GM19455 (cell line): Measurements from ENCODE around the gene SNRPN.
A peak's percentile ranks its signal among the peaks of the same experiment; 100 is the strongest.
"Not testable (repeated sequence)": the region's sequence is repeated elsewhere in the genome, so short reads cannot be mapped to it uniquely, and the experiment has no call there.

Experiments used
- ATAC-seq: cut with Tn5 transposase; IDR thresholded peaks from one replicate; pipeline ENCODE4 v1.9.1; 2021; ENCODE audit not compliant: unreplicated experiment

Gene SNRPN

DNA sequence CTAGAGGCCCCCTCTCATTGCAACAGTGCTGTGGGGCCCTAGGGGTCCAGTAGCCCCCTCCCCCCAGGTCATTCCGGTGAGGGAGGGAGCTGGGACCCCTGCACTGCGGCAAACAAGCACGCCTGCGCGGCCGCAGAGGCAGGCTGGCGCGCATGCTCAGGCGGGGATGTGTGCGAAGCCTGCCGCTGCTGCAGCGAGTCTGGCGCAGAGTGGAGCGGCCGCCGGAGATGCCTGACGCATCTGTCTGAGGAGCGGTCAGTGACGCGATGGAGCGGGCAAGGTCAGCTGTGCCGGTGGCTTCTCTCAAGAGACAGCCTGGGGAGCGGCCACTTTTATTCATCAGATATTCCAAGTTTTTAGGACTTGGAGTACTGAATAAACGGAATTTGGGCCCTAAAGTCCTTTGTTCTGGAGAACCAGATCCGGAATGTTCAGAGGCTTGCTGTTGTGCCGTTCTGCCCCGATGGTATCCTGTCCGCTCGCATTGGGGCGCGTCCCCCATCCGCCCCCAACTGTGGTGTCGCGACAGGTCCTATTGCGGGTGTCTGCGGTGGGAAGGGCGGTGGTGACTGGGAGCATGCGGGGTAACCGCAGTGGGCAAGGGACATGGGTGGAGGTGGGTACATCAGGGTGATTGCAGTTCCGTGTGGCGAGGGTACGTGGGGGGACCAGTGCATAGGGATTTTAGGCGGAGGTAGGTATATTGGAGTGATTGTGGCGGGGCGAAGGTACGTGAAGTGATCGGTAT is at the start of gene SNRPN, which contains the start of gene SNURF:
SNRPN (plus strand) TSS at position 205 of the 748 bp plus-strand sequence. CDS start 19,467 bp downstream, outside the sequence.
SNURF (plus strand) TSS at position 205 of the 748 bp plus-strand sequence; CDS start at position 267, 62 bp downstream.
- peak; percentile 60 for ATAC-seq

GRCh38 chr15:24916305-24917009 is 38.3 kb upstream of the SNRPN start:
- ATAC-seq = no peak

GRCh38 chr15:24917431-24917830 is 37.4 kb upstream of the SNRPN start:
- no peak for ATAC-seq

- no peak for ATAC-seq
These were observed 35.3 kb upstream of the SNRPN start for GRCh38 chr15:24919446-24919845.

DNA sequence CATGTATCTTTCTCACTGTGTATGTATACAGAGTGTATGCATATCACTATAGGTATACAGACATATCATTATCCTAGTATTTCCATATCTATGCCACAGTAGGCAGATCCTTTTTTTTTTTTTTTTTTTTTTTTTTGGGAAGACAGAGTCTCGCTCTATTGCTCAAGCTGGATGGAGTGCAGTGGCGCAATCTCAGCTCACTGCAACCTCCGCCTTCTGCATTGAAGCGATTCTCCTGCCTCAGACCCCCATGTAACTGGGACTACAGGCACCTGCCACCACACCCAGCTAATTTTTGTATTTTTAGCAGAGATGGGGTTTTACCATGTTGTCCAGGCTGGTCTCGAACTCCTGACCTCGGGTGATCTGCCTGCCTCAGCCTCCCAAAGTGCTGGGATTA is 32.0 kb upstream of the SNRPN start:
- not testable (repeated sequence) for ATAC-seq

GRCh38 chr15:24924153-24924552 is 30.6 kb upstream of the SNRPN start:
- no peak for ATAC-seq

DNA sequence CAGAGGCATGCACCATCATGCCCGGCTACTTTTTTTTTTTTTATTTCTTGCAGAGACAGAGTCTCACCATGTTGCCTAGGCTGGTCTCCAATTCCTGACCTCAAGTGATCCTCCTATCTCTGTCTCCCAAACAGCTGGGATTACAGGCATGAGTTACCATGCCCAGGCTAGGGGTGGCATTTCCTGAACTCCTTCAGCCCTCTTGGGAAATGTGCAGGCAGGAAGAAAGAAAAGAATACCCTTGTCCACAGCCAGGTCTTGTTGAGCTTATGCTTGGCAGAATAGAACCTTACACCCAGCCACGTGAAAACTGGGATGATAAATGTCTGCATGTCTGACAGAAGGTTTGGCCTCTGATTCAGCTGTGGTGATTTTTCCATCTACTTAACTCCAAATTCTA is 30.2 kb upstream of the SNRPN start:
- no peak for ATAC-seq

- ATAC-seq = not testable (repeated sequence)
These were observed 22.7 kb upstream of the SNRPN start for GRCh38 chr15:24931874-24932732.

DNA sequence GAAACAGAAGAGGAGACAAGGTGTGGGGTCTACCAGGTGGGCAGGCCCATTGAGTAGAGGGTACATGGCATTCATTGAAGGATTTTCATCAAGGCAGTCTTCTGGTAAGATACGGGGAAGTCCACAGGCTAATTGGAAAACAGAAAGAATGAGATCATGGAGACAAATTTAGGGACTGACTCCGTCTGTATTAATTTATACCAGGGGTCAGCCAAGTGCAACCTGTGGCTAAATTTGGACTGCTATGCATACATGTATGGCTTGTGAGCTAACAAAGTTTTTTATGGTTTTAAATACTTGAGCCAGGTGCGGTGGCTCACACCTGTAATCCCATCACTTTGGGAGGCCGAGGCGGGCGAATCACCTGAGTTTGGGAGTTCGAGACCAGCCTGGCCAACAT is 21.1 kb upstream of the SNRPN start:
- no peak for ATAC-seq

DNA sequence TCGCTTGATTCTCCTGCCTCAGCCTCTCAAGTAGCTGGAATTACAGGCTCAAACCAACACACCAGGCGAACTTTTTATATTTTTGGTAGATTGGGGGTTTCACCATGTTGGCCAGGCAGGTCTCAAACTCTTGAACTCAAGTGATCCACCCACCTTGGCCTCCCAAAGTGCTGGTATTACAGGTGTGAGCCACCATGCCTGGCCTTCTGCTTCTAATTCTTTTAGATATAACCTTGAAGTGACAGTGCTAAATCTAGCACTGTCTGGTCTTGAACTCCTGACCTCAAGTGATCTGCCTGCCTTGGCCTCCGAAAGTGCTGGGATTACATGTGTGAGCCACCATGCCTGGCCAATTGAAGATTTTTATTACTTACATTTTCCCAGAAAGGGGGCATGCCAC is 16.6 kb upstream of the SNRPN start:
- not testable (repeated sequence) for ATAC-seq

- ATAC-seq = no peak
These were observed 14.6 kb upstream of the SNRPN start for GRCh38 chr15:24940236-24940635.

DNA sequence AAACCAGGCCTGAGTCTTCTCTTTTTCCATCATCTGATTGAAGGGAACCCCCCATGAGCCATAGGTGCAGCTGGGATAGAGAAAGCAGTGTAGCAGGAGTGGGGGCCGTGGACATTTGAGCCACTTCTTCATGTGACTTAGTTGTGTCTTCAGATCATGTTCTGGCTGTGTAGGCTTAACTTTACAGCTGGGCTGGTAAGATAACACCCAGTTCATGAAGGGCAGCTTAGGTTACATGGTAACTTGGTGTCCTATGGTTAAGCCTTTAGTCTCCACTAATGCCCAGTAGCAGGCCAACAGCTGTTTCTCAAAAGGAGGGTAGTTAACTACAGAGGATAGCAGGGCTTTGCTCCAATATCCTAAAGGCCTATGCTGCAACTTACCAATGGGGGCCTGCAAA is 11.4 kb upstream of the SNRPN start:
- ATAC-seq = no peak

DNA sequence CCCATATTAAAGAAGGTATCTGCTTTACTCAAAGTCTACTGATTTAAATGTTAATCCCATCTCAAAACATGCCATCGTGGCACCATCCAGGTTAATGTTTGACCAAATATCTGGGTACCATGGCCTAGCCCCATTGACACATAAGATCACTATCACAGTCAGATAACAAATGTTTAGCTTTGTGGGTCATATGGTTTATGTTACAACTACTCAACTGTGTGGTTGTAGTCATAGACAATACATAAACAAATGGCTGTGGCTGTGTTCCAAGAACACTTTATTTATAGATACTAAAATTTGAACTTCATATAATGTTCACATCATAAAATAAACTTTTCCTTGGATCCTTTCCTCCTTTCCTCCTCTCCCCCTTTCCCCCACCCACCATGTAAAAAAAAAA is 9.8 kb upstream of the SNRPN start:
- no peak for ATAC-seq

DNA sequence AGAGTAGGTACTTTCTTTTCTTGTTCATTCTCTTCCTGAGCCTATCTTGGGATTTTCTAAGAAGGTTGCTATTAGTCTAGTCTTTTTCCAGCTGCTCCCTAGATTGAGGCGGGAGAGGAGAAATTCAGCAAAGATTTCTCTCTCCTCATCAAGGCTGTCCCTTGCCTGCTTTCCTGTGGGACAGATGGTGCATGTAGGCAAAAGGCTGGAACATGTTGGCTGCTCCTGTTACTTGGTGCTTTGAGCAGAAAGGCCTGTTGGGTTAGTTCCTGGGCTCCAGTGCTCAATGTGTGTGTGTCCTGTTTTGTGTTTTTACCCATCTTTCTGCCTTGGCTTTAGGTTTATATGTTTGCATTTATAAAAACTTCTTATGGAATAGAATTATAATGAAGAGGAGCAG is 9.1 kb upstream of the SNRPN start:
- no peak for ATAC-seq

- no peak for ATAC-seq
These were observed 6.3 kb upstream of the SNRPN start for GRCh38 chr15:24948495-24948894.

DNA sequence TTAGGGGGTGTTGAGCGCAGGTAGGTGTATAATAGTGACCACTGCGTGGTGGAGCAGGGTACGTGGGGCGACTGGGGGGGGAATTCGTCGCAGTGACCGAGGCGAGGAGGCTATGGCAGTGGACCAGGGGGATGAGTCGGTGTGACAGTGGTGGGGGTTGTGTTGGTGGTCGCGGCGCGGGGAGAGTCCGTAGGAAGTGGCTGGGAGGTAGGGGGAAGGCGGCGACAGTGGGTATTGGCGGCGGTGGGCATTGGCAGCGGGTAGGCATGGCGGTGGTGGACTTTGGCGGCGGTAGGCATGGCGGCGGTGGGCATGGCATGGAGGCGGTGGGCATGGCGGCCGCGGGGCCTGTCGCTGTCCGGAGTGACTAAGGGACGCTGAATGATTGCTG is 739 bp downstream of the SNRPN start:
- no peak for ATAC-seq

DNA sequence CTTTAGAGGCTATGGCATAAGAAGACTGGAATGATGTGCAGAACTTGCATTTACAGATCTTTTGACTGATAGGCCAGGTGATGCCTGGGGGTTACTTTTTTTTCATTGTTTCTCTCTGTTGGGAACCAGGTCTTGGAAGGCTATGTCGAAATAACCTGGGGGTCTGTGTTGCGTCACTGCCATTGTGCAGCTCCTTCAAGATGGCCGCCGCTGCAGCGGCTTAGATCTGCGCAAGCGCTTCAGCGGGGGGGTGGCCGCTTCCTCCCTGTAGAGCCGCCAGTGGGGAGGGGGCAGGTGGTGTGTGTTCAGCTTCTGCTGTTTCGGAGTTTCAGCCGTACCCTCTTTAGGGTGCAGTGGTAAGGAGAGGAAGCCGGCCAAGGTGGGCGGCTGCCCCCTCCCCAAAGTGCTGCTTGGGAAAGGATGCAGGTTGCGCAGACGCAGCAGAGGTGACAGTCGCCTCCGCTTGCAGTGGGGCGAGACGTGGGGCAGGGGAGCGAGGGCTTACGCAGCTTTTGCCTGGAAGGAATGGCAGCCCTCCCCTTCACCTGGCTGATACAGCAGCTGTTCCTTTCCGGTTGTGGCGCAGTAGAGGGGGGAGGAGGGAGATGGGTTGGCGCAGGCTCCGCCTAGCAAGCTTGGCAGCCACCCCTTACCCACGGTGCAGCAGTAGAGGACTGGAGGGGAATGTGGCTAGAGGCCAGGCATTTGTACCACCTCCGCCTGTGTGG is 1.5 kb downstream of the SNRPN start:
- ATAC-seq = peak; percentile 69

GRCh38 chr15:24957691-24958090 is 2.9 kb downstream of the SNRPN start:
- ATAC-seq = no peak

DNA sequence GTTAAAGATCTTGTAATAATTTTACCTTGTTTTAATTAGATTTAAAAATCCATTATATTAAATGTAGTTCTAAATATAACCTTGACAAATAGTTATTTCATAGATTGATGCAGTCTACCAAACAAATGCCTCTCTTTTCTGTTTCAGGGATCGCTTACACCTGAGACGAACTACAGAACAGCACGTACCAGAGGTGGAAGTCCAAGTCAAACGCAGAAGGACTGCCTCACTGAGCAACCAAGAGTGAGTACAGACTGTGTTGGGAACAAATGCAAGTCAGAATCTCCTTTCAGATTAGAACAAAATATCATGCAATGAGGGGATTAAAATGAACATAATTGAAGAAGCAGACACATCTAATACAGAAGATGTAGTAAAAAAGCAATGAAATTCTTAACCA is 7.2 kb downstream of the SNRPN start:
- no peak for ATAC-seq

- no peak for ATAC-seq
These were observed 8.1 kb downstream of the SNRPN start for GRCh38 chr15:24962880-24963279.
